ENCODE data around the gene HOGA1. TPM values are rescaled to one million over a fixed set of nuclear protein-coding genes. Genes with fewer than 3 reads are reported as not detected.

Gene HOGA1
- polyA plus RNA-seq, 1 of the 3 experiments (the other 2 are of a cell fraction), result 2.9 TPM

GRCh38 chr10:97659589-97659988, 75.4 kb downstream of the HOGA1 start (continued):
- TF ChIP-seq IRF3 (IDR thresholded peaks at IDR 0.05; ENCODE audit: low read depth, low read length) (no peak), FOXJ3 (CRISPR knock-in tag; IDR thresholded peaks at IDR 0.05) (peak; percentile 32; the same call in 1 of the 2 replicates), ZBTB33 (IDR thresholded peaks at IDR 0.05; ENCODE audit: borderline replicate concordance, low read depth) (no peak), CHD2 (IDR thresholded peaks at IDR 0.05; ENCODE audit: low read length, partially characterized antibody) (peak; percentile 98), YY1 (IDR thresholded peaks at IDR 0.05; ENCODE audit: low read depth) (no peak), NRF1 (IDR thresholded peaks at IDR 0.05; ENCODE audit: low read depth, low read length) (no peak), RFX5 (IDR thresholded peaks at IDR 0.05; ENCODE audit: low read length) (no peak), TCF12 (IDR thresholded peaks at IDR 0.05) (peak; percentile 97), TEAD4 (IDR thresholded peaks at IDR 0.05; ENCODE audit: borderline replicate concordance, insufficient read depth) (no peak), NFIC (IDR thresholded peaks at IDR 0.05; ENCODE audit: borderline replicate concordance) (peak; percentile 71), MAX (IDR thresholded peaks at IDR 0.05; ENCODE audit: low read depth) (peak; percentile 99), TAF1 (IDR thresholded peaks at IDR 0.05; ENCODE audit: borderline replicate concordance, low read depth, low read length) (no peak), FOSL2 (IDR thresholded peaks at IDR 0.05; ENCODE audit: borderline replicate concordance, low read depth) (no peak), CTCF (IDR thresholded peaks at IDR 0.05) (no peak)

Other genes starting within 250 kb of the HOGA1 start
- gene FRAT2, start 249.7 kb upstream of the HOGA1 start, polyA plus RNA-seq (2012; rRNA removed), result 2.3 and 2.4 TPM in 2 replicates
- gene RRP12, start 183.0 kb upstream of the HOGA1 start, polyA plus RNA-seq (2012; rRNA removed), result 40.9 and 46.4 TPM in 2 replicates
- 398 and 419 TPM in 2 replicates for gene PGAM1, start 158.2 kb upstream of the HOGA1 start, polyA plus RNA-seq (2012; rRNA removed)
- gene EXOSC1, start 138.4 kb upstream of the HOGA1 start, polyA plus RNA-seq (2012; rRNA removed), result 49.0 and 50.0 TPM in 2 replicates
- 71.5 and 84.2 TPM in 2 replicates for gene ZDHHC16, start 138.2 kb upstream of the HOGA1 start, polyA plus RNA-seq (2012; rRNA removed)
- 56.9 and 83.9 TPM in 2 replicates for gene MMS19, start 86.0 kb upstream of the HOGA1 start, polyA plus RNA-seq (2012; rRNA removed)
- 37.9 and 38.8 TPM in 2 replicates for gene UBTD1, start 85.5 kb upstream of the HOGA1 start, polyA plus RNA-seq (2012; rRNA removed)
- gene ANKRD2, start 11.6 kb upstream of the HOGA1 start, polyA plus RNA-seq (2012; rRNA removed), result 0.72 and 0.99 TPM in 2 replicates
- 0.07 and 0.19 TPM in 2 replicates for gene C10orf62, start 5.3 kb downstream of the HOGA1 start, polyA plus RNA-seq (2012; rRNA removed)
- 31.4 and 31.7 TPM in 2 replicates for gene MORN4, start 49.1 kb downstream of the HOGA1 start, polyA plus RNA-seq (2012; rRNA removed)
- 23.8 and 31.4 TPM in 2 replicates for gene PI4K2A, start 56.3 kb downstream of the HOGA1 start, polyA plus RNA-seq (2012; rRNA removed)
- gene AVPI1, start 102.9 kb downstream of the HOGA1 start, polyA plus RNA-seq (2012; rRNA removed), result 6.3 and 7.0 TPM in 2 replicates
- 53.0 and 53.8 TPM in 2 replicates for gene MARVELD1, start 129.3 kb downstream of the HOGA1 start, polyA plus RNA-seq (2012; rRNA removed)
- 30.5 and 44.3 TPM in 2 replicates for gene ZFYVE27, start 152.7 kb downstream of the HOGA1 start, polyA plus RNA-seq (2012; rRNA removed)
- not detected in 2 replicates for gene SFRP5, start 187.6 kb downstream of the HOGA1 start, polyA plus RNA-seq (2012; rRNA removed)